GM12865 (cell line): ENCODE measurements around the gene CDIP1.

ENCODE experiments used
- DNase-seq: peaks from one replicate; pipeline ENCODE4 v3.0.0; 2010; ENCODE audit warnings: low read depth
- H3K4me3 ChIP-seq: 2 replicates; pipeline ENCODE4 v1.5.1; 2011; ENCODE audit warnings: mild to moderate bottlenecking, low read depth, low read length, control low read depth
- CTCF ChIP-seq: IDR thresholded peaks from 2 replicates; pipeline ENCODE4 v1.5.1; 2011; ENCODE audit warnings: low read length, control low read depth, low read depth, inconsistent platforms; ENCODE audit not compliant: insufficient read depth; ENCODE audit errors: missing control alignments

The CDIP1 gene

GRCh38 chr16:4524571-4524970 is 14.0 kb downstream of the CDIP1 start:
- no peak for TF ChIP-seq CTCF
- no peak overlapping the region for H3K4me3 ChIP-seq
- no peak for DNase-seq

GRCh38 chr16:4523686-4524085 is 14.9 kb downstream of the CDIP1 start:
- H3K4me3 ChIP-seq: no peak overlapping the region
- TF ChIP-seq CTCF: no peak
- no peak for DNase-seq

GRCh38 chr16:4522051-4522581 is 16.5 kb downstream of the CDIP1 start:
- no peak for DNase-seq
- no peak for TF ChIP-seq CTCF

DNA sequence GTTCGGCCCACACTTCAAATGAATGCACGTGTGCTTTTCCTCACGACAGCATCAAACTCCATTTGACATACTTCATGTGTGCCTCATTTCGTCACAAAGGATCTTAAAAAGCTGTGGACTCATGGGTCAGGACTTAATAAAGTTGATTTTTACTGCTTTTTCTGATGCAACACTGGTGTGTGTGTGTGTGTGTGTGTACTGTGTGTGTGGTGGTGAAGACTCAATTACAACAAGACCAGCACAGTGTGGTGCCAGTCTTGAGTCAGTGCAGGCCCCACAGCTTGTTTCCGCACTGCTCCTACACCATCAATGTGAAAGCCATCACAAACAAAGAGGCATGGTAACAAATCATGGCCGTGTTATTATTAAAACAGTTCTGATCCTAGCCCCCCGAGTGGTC is 17.7 kb downstream of the CDIP1 start:
- no peak for TF ChIP-seq CTCF
- H3K4me3 ChIP-seq: no peak overlapping the region
- no peak for DNase-seq

More at GRCh38 chr16:4522051-4522581, 16.5 kb downstream of the CDIP1 start:
- H3K4me3 ChIP-seq: no peak overlapping the region

- TF ChIP-seq CTCF: no peak
- no peak overlapping the region for H3K4me3 ChIP-seq
- DNase-seq: no peak
Measured at GRCh38 chr16:4519274-4520058, 19.1 kb downstream of the CDIP1 start.

- DNase-seq: peak; percentile 32
- no peak overlapping the region for H3K4me3 ChIP-seq
- peak; percentile 59 for TF ChIP-seq CTCF
Measured at GRCh38 chr16:4517812-4518680, 20.5 kb downstream of the CDIP1 start.
